ENCODE measurements around the gene ZNF622. TPM values are rescaled to one million over a fixed set of nuclear protein-coding genes. Genes with fewer than 3 reads are reported as not detected.

The ZNF622 gene
- total RNA-seq, 2 donors from 2014 or later = 25.9 to 26.7 TPM

- DNase-seq (ENCODE audit: low spot score) = no peak
- Histone ChIP-seq H3K27ac (no peak overlapping the region), H3K36me3 (no peaks in the 10 kb centered on the region), H3K27me3 (replicated peaks; ENCODE audit: insufficient read depth) (no peaks in the 10 kb centered on the region), H3K9me3 (no peaks in the 10 kb centered on the region), H3K4me1 (replicated peaks) (no peaks in the 10 kb centered on the region), H3K4me3 (no peak overlapping the region)
- intact Hi-C loops (cut with DNase I) = no loop called here
- TF ChIP-seq POLR2AphosphoS5 (IDR thresholded peaks at IDR 0.05) = no peak
- TF ChIP-seq, protein P1, sequence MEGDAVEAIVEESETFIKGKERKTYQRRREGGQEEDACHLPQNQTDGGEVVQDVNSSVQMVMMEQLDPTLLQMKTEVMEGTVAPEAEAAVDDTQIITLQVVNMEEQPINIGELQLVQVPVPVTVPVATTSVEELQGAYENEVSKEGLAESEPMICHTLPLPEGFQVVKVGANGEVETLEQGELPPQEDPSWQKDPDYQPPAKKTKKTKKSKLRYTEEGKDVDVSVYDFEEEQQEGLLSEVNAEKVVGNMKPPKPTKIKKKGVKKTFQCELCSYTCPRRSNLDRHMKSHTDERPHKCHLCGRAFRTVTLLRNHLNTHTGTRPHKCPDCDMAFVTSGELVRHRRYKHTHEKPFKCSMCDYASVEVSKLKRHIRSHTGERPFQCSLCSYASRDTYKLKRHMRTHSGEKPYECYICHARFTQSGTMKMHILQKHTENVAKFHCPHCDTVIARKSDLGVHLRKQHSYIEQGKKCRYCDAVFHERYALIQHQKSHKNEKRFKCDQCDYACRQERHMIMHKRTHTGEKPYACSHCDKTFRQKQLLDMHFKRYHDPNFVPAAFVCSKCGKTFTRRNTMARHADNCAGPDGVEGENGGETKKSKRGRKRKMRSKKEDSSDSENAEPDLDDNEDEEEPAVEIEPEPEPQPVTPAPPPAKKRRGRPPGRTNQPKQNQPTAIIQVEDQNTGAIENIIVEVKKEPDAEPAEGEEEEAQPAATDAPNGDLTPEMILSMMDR (IDR thresholded peaks at IDR 0.05) = no peak
- TF ChIP-seq POLR2A (IDR thresholded peaks at IDR 0.05) = no peak
Observed at GRCh38 chr5:16412556-16412955, 53.0 kb downstream of the ZNF622 start.

- 63% methylated on average over 3 of the region's 3 CpGs for whole genome bisulfite sequencing
- DNase-seq (ENCODE audit: low spot score) = no peak
- Histone ChIP-seq H3K36me3 (no peaks in the 10 kb centered on the region), H3K4me3 (no peak overlapping the region), H3K4me1 (replicated peaks) (no peaks in the 10 kb centered on the region), H3K27ac (no peak overlapping the region), H3K9me3 (no peaks in the 10 kb centered on the region), H3K27me3 (replicated peaks; ENCODE audit: insufficient read depth) (no peaks in the 10 kb centered on the region)
- intact Hi-C loops (cut with DNase I) = no loop called here
- no peak for TF ChIP-seq POLR2AphosphoS5 (IDR thresholded peaks at IDR 0.05)
- TF ChIP-seq, protein P1 (IDR thresholded peaks at IDR 0.05) = no peak
- TF ChIP-seq POLR2A (IDR thresholded peaks at IDR 0.05) = no peak
Observed at GRCh38 chr5:16411741-16412455, 53.7 kb downstream of the ZNF622 start.

- Histone ChIP-seq H3K4me3 (no peak overlapping the region), H3K27ac (no peak overlapping the region), H3K4me1 (replicated peaks) (no peaks in the 10 kb centered on the region), H3K9me3 (no peaks in the 10 kb centered on the region), H3K36me3 (no peaks in the 10 kb centered on the region), H3K27me3 (replicated peaks; ENCODE audit: insufficient read depth) (no peaks in the 10 kb centered on the region)
- intact Hi-C loops (cut with DNase I) = no loop called here
- DNase-seq (ENCODE audit: low spot score) = no peak
- WGBS = 92% methylated on average over 9 of the region's 9 CpGs
- TF ChIP-seq POLR2AphosphoS5 (IDR thresholded peaks at IDR 0.05) (no peak), POLR2A (IDR thresholded peaks at IDR 0.05) (no peak)
- TF ChIP-seq, protein P1 (IDR thresholded peaks at IDR 0.05) = no peak
Observed at GRCh38 chr5:16411235-16411634, 54.4 kb downstream of the ZNF622 start.

- no peak overlapping the region for H3K4me3 ChIP-seq
- TF ChIP-seq POLR2A (IDR thresholded peaks at IDR 0.05) = no peak
- TF ChIP-seq POLR2AphosphoS5 (IDR thresholded peaks at IDR 0.05) = no peak
- TF ChIP-seq, protein P1 (IDR thresholded peaks at IDR 0.05) = no peak
- 59% methylated on average over 2 of the region's 2 CpGs for WGBS
- intact Hi-C loops (cut with DNase I) = no loop called here
- DNase-seq (ENCODE audit: low spot score) = no peak
- H3K9me3 ChIP-seq = no peaks in the 10 kb centered on the region
- H3K27me3 ChIP-seq (replicated peaks; ENCODE audit: insufficient read depth) = no peaks in the 10 kb centered on the region
- H3K36me3 ChIP-seq = no peaks in the 10 kb centered on the region
- H3K4me1 ChIP-seq (replicated peaks) = no peaks in the 10 kb centered on the region
- no peak overlapping the region for H3K27ac ChIP-seq
Observed at GRCh38 chr5:16410338-16410737, 55.3 kb downstream of the ZNF622 start.

DNA sequence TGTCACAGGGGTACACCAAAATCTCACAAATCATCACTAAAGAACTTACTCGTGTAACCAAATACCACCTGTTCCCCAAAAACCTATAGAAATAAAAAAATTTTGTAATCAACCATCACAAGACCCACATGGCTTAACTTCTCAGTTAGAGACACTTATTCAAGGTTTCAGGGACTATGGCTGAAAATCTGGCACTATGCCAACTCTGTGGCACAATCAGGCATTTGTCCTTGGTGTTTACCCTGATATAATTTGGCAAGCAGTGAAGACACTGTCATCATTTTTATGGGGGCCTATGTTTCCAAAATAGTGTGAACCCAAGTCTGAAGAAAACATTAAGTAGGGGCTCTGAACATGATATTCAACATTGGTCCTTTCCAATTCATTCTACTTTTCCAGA, 59.0 kb downstream of the ZNF622 start:
- H3K36me3 ChIP-seq = no peaks in the 10 kb centered on the region
- no peaks in the 10 kb centered on the region for H3K27me3 ChIP-seq (replicated peaks; ENCODE audit: insufficient read depth)
- 81% methylated on average over 1 of the region's 1 CpG for WGBS
- intact Hi-C loops (cut with DNase I) = no loop called here
- no peak for DNase-seq (ENCODE audit: low spot score)
- H3K4me1 ChIP-seq (replicated peaks) = no peaks in the 10 kb centered on the region
- TF ChIP-seq POLR2AphosphoS5 (IDR thresholded peaks at IDR 0.05) = no peak
- no peak for TF ChIP-seq POLR2A (IDR thresholded peaks at IDR 0.05)
- TF ChIP-seq, protein P1 (IDR thresholded peaks at IDR 0.05) = no peak
- no peak overlapping the region for H3K4me3 ChIP-seq
- no peaks in the 10 kb centered on the region for H3K9me3 ChIP-seq
- no peak overlapping the region for H3K27ac ChIP-seq
